Epidermal melanocyte (primary cell): ENCODE data around the gene TMEM250.

Experiments used
- DNase-seq: peaks from one replicate; pipeline ENCODE4 v3.0.0; 2011; ENCODE audit warnings: low spot score; ENCODE audit not compliant: insufficient read length

TMEM250 gene

GRCh38 chr9:136095070-136096058, 23.3 kb downstream of the TMEM250 start, which contains the start of gene NACC2:
Gene NACC2 (minus strand): TSS chr9:136095289. CDS start chr9:136050521, 44,768 bp downstream.
- peak; percentile 87 for DNase-seq

GRCh38 chr9:136093995-136094881, 24.4 kb downstream of the TMEM250 start:
- DNase-seq: peak; percentile 94

GRCh38 chr9:136093346-136093986, 25.2 kb downstream of the TMEM250 start:
- peak; percentile 94 for DNase-seq

GRCh38 chr9:136092741-136093140, 25.9 kb downstream of the TMEM250 start:
- DNase-seq: no peak

- no peak for DNase-seq
Observed at GRCh38 chr9:136092353-136092650, 26.4 kb downstream of the TMEM250 start.

- DNase-seq: peak; percentile 15
Observed at GRCh38 chr9:136091582-136092352, 26.9 kb downstream of the TMEM250 start.

- peak; percentile 17 for DNase-seq
Observed at GRCh38 chr9:136090768-136091581, 27.7 kb downstream of the TMEM250 start.

- peak; percentile 19 for DNase-seq
Observed at GRCh38 chr9:136090056-136090735, 28.5 kb downstream of the TMEM250 start.

GRCh38 chr9:136089697-136090045, 29.0 kb downstream of the TMEM250 start:
- peak; percentile 95 for DNase-seq

GRCh38 chr9:136088939-136089696, 29.6 kb downstream of the TMEM250 start:
- peak; percentile 15 for DNase-seq

- peak; percentile 13 for DNase-seq
Observed at GRCh38 chr9:136088481-136088938, 30.2 kb downstream of the TMEM250 start.

- DNase-seq: peak; percentile 13
Observed at GRCh38 chr9:136087741-136088480, 30.8 kb downstream of the TMEM250 start.

- DNase-seq: peak; percentile 8
Observed at GRCh38 chr9:136086951-136087740, 31.5 kb downstream of the TMEM250 start.

GRCh38 chr9:136086213-136086881, 32.3 kb downstream of the TMEM250 start:
- DNase-seq: peak; percentile 14

- DNase-seq: peak; percentile 17
Observed at GRCh38 chr9:136085815-136086212, 32.9 kb downstream of the TMEM250 start.
